Hepatocyte (in vitro differentiated cells): ENCODE data around the gene ATP5F1B.

ENCODE experiments used
- CTCF ChIP-seq: fragments of 200-600 bp; sonication (generic); IDR thresholded peaks from 2 replicates; pipeline ENCODE4 v1.5.1; 2016; ENCODE audit warnings: antibody characterized with exemption, mild to moderate bottlenecking; ENCODE audit not compliant: poor library complexity
- EZH2 ChIP-seq: fragments of 200-600 bp; sonication (generic); IDR thresholded peaks from 2 replicates; pipeline ENCODE4 v1.6.1; 2016; ENCODE audit warnings: antibody characterized with exemption, mild to moderate bottlenecking, borderline replicate concordance
- EZH2phosphoT487 ChIP-seq: fragments of 200-600 bp; sonication (generic); IDR thresholded peaks from one replicate; pipeline ENCODE4 v1.6.1; 2018; ENCODE audit warnings: antibody characterized with exemption, mild to moderate bottlenecking, low read depth, moderate library complexity; ENCODE audit not compliant: unreplicated experiment, severe bottlenecking

- no peak for TF ChIP-seq CTCF
- TF ChIP-seq EZH2 = no peak
- TF ChIP-seq EZH2phosphoT487 = no peak
Observed at GRCh38 chr12:56614627-56615026, 31.2 kb downstream of the ATP5F1B start.
